NCI-H1092 treated with DMSO at 0.1 percent for 48 hours (cell line): ENCODE results near the gene TARBP1.
"Not testable (repeated sequence)": the region's sequence is repeated elsewhere in the genome, so short reads cannot be mapped to it uniquely, and the experiment has no call there.

Experiments
- DNase-seq: peaks from one replicate; lab custom pipeline; 2025; lab: John Stamatoyannopoulos, UW

Gene TARBP1

DNA sequence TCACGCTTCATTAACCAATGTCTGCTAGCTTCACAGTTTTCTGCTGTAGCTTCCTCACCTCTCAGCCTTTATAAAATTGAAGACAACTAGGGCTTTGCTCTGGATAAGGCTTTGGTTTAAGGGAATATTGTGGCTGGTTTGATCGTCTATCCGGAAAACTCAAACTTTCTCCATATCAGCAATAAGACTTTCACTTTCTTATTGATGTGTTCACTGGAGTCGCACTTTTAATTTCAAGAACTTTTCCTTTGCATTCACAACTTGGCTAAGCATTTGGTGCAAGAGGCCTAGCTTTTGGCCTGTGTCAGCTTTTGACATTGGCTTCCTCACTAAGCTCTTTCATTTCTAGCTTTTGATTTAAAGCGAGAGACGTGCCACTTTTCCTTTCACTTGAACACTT, 92.9 kb downstream of the TARBP1 start:
- no peak for DNase-seq

DNA sequence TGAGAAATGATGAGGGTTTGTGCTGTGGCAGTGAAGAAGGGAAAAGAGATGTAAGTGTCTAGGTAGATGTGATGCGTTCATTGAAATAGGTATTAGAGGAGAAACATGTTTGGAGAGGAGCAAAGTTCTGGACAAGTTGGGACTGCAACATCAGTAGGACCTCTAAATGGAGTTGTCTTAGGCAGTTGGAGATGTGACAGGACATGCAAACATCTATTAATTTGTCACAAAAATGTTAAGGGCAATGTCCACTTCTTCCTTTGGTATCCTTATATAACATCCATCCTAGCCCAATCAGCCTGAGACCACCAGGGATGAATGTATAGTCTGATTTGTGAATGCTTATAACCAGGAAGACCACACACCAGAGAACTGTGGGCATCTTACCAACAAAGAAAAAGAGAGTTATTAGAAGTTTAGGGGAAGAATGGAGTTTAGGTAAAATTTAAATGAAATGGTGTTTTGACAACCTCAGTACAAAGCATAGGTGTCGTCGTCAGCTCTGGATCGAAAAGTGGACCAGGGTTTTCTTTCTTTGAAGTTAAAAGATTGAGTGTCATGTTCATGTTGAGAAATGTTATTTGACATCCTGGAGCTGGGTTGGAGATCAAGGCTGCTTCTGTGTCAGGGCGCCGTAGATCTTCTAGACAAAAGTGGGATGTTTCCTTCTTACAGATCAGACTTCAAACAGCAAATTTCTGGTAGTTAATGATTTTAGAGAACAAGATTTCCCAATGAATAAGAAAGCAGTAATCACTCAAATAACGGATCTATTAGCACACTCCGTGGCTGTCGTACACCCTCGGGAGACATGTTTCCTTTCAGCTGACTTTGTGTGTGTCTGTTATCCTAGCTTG, 97.1 kb downstream of the TARBP1 start:
- DNase-seq, result no peak

DNA sequence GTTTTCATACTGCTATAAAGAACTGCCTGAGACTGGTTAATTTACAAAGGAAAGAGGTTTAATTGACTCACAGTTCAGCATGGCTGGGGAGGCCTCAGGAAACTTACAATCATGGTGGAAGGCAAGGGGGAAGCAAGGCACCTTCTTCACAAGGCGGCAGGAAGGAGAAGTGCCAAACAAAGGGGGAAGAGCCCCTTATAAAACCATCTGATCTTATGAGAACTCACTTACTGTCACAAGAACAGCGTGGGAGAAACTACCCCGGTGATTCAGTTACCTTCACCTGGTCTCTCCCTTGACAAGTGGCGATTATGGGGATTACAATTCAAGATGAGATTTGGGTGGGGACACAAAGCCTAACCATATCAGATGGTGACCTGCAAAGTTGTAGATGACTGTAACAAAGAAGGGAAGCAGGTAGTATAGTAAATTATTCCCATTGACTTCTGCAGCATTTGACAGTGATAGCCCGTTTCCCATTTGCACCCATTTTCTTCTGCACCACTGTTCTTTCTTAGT, 99.3 kb downstream of the TARBP1 start:
- DNase-seq, result not testable (repeated sequence)

DNA sequence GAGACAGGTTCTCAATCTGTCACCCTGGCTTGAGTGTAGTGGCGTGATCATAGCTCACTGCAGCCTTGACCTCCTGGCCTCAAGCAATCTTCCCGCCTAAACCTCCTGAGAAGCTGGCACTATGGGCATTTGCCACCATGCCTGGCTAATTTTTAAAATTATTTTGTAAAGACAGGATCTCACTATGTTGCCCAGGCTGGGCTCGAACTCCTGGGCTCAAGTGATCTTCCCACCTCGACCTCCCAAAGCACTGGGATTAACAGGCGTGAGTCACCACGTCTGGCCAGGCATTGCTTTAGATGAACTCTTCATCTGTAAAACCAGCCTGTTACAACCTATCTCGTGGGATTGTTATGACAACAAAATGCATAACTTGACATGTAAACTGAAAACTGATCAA, 103.3 kb downstream of the TARBP1 start:
- DNase-seq, result no peak

DNA sequence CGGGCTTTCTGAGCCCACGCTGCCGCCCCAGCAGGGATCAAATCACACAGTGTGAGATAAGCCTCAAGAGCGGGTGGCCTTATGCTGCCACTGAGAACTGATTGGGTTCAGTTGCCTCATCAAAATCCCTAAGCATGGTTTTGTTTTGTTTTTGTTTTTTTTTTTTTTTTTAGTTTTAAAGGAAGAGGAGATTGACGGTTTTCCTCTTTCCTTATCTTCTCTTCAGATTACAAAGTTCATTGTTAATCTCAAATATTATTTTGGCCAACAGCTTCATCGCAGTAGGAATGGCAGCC, 105.1 kb downstream of the TARBP1 start:
- no peak for DNase-seq

DNA sequence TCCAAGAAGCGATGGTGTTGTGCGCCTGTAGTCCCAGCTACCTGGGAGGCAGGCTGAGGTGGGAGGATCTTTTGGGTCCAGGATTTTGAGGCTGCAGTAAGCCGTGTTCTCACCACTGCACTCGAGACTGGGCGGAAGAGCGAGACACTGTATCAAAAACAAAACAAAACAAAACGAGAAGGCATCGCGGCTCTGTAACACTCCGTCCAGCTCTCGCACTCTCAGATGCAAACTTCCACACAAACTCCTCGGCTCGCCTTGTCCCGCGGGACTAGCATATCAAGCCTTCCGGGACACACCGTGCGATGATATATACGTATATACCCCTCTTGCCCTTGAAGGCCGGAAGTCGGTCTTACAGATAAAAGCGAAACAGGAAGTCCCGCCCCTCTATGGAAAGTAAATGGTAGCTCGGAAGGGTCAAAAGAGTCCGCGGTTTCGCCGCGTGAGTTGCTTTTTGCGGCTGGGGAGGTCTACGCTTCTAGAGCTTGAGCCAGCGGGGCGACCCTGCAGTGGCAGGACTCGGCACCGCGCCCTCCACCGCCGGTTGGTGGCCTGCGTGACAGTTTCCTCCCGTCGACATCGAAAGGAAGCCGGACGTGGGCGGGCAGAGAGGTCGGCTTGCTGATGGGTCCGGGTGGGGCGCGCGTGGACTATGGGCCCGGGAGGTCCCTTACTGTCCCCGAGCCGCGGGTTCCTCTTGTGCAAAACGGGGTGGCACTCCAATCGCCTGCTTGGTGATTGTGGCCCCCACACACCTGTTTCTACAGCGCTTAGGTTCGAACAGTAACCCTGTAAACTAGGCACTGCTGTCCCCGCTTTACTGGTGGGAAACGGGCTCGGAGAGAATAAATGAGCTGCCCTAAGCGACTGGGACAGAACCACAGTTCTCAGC, 105.7 kb downstream of the TARBP1 start, which contains the start of gene COA6:
Gene COA6 (plus strand): TSS at position 393 of the 895 bp plus-strand sequence. CDS start 11 bp downstream, at position 404.
- DNase-seq, result peak; percentile 98

DNA sequence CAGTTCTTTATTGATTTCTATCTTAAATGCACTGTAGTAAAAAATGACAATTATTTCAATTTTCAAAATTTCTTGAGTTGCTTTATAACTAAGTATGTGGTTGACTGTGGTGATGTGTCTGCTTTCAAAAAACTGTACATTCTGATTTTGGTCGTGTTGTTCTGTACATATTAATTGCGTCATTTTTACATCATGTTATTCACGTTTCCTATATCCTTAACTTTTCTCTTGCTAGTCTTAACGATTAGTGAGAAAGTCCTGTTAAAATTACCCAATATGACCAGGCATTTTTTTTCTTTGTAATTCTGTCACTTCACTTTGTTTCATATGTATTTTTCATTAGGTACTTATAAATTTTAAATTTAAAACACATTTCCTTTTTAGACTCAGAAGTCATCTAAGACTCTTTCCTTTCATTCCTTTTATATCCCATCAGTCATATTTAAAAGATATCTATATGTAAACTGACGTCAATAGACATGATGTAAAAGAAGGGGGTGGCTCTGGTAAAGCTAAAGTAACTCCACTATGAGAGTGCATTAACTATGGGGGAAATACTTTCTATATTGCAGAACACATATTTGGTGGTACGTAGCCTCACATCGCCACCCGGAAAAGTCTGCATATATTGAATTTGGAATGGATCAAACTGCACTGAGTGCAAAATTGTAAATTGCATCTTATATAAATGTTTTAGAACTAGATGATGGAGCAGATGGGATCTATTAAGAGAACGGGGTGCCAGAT, 106.8 kb downstream of the TARBP1 start:
- DNase-seq, result no peak

DNA sequence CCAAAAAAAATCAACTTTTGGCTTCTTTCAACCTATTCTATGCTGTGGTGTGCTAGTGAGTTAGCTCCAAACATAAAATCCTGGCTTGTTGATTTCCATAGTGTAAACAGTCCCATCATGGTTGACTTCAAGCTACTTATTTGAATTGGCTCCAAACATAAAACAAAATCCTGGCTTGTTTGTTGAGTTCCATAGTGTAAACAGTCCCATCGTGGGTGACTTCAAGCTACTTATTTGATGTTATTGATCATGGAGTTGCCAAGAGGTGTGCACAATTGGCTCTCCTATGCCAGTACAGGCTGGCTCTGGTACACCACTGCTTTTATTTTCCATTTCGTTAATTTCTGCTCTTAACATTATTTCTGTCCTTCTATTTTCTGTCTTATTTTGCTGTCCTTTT, 107.6 kb downstream of the TARBP1 start:
- no peak for DNase-seq

DNA sequence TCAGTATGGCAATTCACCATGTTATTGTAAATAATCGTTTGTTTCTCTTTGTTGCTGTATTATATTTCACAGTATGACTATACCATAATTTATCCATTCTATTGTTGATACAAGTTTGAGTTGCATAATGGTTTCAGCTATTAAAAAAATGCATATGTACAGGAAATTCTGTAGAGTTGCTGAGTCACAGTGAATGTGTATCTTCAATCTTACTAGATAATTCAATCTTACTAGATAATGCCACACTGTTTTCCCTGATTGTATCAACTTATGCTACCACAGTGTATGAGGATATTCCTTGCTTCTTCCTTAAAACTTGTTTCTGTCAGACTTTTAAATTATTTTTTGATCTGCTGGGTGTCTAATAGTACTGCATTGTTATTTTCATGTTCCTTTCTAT, 109.2 kb downstream of the TARBP1 start:
- DNase-seq, result no peak

DNA sequence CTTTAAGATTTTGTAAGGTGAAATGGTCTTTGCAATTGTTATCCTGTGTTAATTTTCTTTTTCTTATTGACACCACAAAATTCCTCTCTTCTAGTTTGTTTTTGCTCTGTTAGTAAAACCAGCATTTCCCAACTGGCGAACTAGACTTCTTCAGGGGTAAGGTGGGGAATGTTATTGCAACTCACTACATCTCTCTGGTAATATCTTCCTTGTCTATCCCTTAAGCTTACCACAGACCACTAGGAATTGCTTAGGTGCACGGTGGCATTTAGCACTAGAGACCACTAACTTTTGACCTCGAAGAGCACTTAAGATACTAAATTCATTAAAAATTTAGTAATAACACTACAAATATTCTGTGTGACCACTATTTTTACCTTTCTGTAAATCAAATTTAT, 109.9 kb downstream of the TARBP1 start:
- DNase-seq, result no peak

DNA sequence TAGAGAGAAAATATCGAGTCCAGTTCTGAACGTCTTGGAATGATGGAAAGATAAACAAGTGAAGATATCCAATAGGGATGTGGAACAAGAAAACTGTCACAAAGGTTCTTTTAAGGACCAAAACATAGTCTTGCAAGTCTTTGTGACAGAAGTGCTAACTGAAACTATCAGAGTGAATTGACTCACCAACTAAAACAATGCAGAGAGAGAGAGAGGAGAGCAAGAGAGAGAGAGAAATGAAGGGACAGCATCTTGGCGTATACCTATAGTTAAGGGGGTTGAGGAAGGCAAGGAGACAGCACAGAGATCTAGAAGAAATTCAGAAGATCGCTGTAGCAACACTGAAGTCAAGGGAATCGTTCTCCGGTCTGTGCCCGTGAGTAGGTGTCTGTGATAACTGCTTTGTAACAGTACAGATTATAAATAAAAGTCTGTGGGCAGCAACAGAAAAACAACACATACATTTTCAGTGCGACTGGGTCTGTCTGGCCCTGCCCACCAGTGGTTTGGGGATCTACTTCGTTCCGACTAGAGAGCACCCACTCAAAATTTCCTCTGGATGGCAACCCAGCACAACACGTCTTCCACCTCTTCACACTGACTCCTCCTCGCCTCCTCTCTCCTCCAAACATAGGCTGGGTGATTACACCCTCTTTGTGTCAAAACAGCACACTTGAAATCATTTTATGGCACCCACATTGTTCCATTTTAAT, 110.5 kb downstream of the TARBP1 start:
- DNase-seq, result no peak

DNA sequence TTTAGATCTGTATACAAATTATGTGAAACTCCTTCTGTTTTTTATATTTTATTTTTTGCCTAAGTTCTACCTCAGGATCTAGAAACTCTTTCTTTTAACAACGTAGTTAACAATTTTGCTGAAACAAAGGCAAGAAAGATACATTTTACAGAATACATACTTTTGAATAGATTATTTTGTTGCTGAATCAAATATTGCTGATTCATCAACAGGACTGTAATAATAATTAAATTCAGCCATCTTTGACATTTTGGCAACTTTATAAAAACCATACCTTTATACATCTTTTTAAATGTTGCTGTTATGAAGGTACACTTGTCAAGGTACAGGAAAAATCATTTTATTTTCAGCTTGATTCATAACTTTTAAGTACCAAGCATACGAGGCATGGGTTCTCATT, 116.4 kb downstream of the TARBP1 start:
- DNase-seq, result no peak

DNA sequence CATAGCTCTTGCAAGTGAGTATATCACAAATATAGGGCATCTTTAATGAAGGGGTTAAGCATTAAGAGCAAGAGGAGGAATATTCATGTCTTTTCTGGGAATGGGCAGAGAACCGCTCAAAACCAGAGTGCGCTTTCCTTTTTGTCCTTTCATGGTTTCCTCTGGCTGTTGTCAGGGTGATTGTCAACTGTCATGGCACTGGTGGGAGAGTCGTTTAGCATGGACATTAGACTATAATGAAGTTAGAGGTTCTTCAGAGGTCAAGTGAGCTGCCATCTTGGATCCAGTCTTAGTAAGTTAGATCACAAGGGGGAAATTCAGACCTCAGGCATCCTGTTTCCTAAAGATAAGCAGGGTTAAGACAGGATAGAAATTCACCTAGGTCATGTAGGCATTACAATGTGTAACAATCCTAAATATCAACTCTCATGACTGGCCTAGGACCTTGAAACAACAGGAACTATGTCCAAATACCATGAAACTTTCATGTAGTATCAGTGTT, 117.8 kb downstream of the TARBP1 start:
- no peak for DNase-seq

DNA sequence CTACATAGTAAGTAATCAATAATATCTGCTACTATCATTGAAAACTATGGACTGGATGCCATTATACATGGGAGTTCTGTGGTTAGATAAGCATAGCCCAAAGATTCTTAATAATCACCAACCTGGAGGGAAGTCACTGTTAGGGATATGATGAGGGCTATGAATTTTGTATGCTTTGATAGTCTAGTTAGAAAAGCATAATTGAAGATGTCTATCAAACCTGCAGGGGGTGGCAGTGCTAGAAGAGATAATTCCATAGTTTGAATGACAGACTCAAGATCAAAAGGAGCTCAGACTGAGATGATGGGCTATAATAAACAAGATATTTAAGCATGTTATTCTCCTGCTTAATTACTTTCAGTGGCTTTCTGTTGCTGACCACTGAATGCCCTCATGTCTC, 121.1 kb downstream of the TARBP1 start:
- DNase-seq, result no peak

DNA sequence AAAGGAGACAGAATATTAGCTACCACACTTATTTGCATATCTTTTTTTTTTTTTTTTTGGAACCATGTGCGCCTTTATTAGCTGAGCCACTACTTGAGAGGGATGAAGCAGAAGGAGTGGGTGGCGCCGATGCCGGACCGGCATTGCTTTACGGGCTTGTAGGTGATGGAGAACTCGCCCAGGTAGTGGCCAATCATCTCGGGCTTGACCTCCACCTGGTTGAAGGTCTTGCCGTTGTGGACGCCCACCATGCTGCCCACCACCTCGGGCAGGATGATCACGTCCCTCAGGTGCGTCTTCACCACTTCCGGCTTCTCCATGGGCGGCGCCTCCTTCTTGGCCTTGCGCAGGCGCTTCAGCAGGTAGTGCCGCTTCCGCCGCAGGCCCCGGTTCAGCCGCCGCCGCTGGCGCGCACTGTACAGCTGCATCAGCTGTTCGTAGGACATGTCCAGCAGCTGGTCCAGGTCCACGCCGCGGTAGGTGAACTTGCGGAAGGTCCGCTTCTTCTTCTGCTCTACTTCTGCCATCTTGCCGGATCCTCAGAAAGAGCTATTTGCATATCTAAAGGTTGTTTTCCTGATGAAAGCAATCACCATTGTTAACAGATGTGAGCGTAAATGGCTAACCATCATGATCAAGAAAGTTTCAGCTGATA, 122.2 kb downstream of the TARBP1 start:
- DNase-seq, result peak; percentile 79

DNA sequence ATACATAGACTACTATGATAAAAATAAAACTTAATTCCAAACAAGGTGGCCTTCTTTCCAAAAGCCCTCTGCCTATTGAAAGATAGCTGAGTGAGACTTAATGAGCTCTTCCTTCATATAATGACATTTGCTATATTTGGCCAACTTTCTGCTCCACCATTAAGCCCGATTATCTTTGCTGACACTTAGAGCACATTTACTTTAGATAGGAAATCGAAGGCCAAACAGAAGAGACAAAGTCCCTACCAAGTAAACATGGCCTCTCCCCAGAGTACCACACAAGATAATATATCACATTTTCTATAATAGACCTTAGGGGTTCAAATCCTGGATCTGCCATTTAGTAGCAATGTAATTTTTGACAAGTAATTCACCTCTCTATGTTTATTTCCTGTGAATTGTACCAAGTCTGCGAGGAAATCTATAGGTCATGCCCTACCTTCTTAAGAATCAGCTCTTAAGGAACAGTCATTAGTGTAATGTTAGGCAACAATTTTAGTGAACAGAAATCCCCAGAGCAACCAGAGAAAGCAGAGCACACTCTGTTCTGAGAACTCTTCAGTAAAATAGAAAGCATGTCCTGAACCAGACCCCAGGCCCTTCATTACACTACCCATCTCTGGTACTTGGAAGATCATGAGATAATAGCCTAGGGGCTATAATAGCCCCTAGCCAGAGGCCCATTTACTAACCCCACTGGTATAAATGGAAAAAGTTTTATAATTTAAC, 123.0 kb downstream of the TARBP1 start:
- DNase-seq, result no peak

DNA sequence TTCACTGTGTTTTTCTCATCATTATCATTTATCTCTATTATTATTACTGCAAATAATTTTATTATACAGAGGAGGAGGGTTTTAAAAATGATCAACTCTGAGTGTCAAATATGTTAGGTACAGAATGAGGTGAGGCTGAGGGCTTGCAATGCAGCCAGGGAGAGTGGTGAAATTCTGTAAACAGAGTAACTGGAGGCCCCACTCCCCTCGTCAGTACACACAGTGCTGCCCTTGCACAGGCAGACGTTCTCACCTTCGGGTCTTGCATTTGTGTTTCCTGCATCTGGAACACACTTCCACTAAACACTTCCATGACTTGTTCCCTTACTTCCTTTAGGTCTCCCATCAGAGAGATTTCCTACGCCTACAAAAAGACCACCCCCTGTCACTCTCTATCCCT, 130.0 kb downstream of the TARBP1 start:
- DNase-seq, result no peak

DNA sequence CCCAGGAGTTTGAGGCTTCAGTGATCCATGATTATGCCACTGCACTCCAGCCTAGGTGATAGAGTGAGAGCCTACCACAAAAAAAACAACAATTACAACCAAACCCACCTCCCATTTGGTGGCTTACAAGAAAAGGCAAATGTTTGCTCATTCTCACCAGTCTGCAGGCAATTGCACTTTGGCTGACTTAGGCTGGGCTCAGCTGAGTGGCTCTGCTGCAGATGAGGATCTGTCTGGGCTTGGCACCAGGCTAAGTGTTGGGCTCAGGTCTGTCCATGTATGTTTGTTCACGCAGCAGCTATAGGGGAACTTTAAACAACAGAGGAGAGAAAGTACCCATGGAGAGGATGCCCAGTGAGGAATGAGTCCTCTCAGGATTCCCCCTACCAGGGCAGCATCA, 133.7 kb downstream of the TARBP1 start:
- DNase-seq, result no peak

DNA sequence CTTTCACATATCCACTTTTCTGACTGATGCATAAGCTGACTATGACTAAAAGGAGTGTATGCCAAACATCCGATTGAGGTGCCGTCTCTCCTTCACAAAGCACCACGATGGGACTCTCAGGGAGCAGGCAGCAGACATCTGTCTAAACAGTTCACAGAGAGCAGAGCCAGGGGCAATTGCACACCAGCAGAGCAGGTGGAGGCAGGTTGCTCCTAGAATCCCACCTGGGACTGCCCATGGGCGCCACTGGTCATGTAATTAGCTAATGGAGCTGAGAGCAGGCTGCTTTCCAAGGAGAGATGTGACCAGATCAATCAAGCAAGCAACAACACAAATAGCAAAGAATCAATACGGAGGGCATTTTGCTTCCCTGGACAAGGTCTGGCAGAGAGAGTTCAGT, 136.2 kb downstream of the TARBP1 start:
- peak; percentile 20 for DNase-seq
